NCI-H2196 treated with DMSO at 0.1 percent for 48 hours (cell line): ENCODE data around the gene PODNL1.

Experiments
- DNase-seq: peaks from one replicate; lab custom pipeline; 2025; ENCODE audit not compliant: unreplicated experiment; lab: John Stamatoyannopoulos, UW

Gene PODNL1

GRCh38 chr19:13938301-13939064 lies at the start of gene PODNL1:
Gene PODNL1, minus strand, starts transcription at chr19:13938417. Its CDS starts 236 bp downstream, at chr19:13938181.
- DNase-seq = no peak

GRCh38 chr19:13987101-13987890 lies 49.1 kb upstream of the PODNL1 start:
- peak; percentile 43 for DNase-seq

- DNase-seq = peak; percentile 73
These were observed 48.2 kb upstream of the PODNL1 start for GRCh38 chr19:13986348-13986904.

- DNase-seq = peak; percentile 47
These were observed 47.6 kb upstream of the PODNL1 start for GRCh38 chr19:13985771-13986347.

- DNase-seq = no peak
These were observed 46.9 kb upstream of the PODNL1 start for GRCh38 chr19:13984875-13985741.

- DNase-seq = no peak
These were observed 46.0 kb upstream of the PODNL1 start for GRCh38 chr19:13984186-13984585.

- peak; percentile 86 for DNase-seq
These were observed 45.1 kb upstream of the PODNL1 start for GRCh38 chr19:13983213-13983889.

- no peak for DNase-seq
These were observed 44.6 kb upstream of the PODNL1 start for GRCh38 chr19:13982773-13983172.

- no peak for DNase-seq
These were observed 43.8 kb upstream of the PODNL1 start for GRCh38 chr19:13981988-13982501.

GRCh38 chr19:13981467-13981866 lies 43.2 kb upstream of the PODNL1 start:
- no peak for DNase-seq

GRCh38 chr19:13981021-13981420 lies 42.8 kb upstream of the PODNL1 start:
- no peak for DNase-seq

- DNase-seq = no peak
These were observed 42.1 kb upstream of the PODNL1 start for GRCh38 chr19:13980340-13980739.

GRCh38 chr19:13979686-13980085 lies 41.5 kb upstream of the PODNL1 start:
- DNase-seq = no peak

GRCh38 chr19:13979244-13979615 lies 41.0 kb upstream of the PODNL1 start:
- DNase-seq = no peak

- DNase-seq = no peak
These were observed 40.4 kb upstream of the PODNL1 start for GRCh38 chr19:13978351-13979243.

- no peak for DNase-seq
These were observed 39.6 kb upstream of the PODNL1 start for GRCh38 chr19:13977803-13978202.

- DNase-seq = no peak
These were observed 38.2 kb upstream of the PODNL1 start for GRCh38 chr19:13976446-13976845.

GRCh38 chr19:13975870-13976269 lies 37.7 kb upstream of the PODNL1 start:
- DNase-seq = no peak

- DNase-seq = peak; percentile 94
These were observed 35.9 kb upstream of the PODNL1 start for GRCh38 chr19:13974073-13974472.
